Activated naive CD8-positive, alpha-beta T cell treated with anti-CD3 and anti-CD28 coated beads, Interleukin-2, amount 50 U/mL, for 16 hours (primary cell): ENCODE results near the gene ALCAM.

Source experiments
- DNase-seq: peaks from one replicate; pipeline ENCODE4 v3.0.0-alpha.2; 2020; ENCODE audit warnings: low read depth, low spot score

Gene ALCAM

GRCh38 chr3:105427332-105427731 is 60.6 kb downstream of the ALCAM start:
- DNase-seq: no peak

- no peak for DNase-seq
Observed at GRCh38 chr3:105429034-105429762, 62.5 kb downstream of the ALCAM start.

- DNase-seq: no peak
Observed at GRCh38 chr3:105430455-105430854, 63.7 kb downstream of the ALCAM start.

- DNase-seq: no peak
Observed at GRCh38 chr3:105431200-105431599, 64.5 kb downstream of the ALCAM start.

GRCh38 chr3:105435277-105435676 is 68.6 kb downstream of the ALCAM start:
- no peak for DNase-seq

GRCh38 chr3:105436687-105437086 is 70.0 kb downstream of the ALCAM start:
- DNase-seq: no peak

- no peak for DNase-seq
Observed at GRCh38 chr3:105440113-105440512, 73.4 kb downstream of the ALCAM start.

- no peak for DNase-seq
Observed at GRCh38 chr3:105444725-105445124, 78.0 kb downstream of the ALCAM start.

- no peak for DNase-seq
Observed at GRCh38 chr3:105448338-105448982, 81.8 kb downstream of the ALCAM start.

- no peak for DNase-seq
Observed at GRCh38 chr3:105449414-105449813, 82.7 kb downstream of the ALCAM start.

- no peak for DNase-seq
Observed at GRCh38 chr3:105456017-105456416, 89.3 kb downstream of the ALCAM start.

- no peak for DNase-seq
Observed at GRCh38 chr3:105458518-105459215, 92.0 kb downstream of the ALCAM start.

- DNase-seq: no peak
Observed at GRCh38 chr3:105459566-105460290, 93.0 kb downstream of the ALCAM start.

GRCh38 chr3:105463620-105464019 is 96.9 kb downstream of the ALCAM start:
- DNase-seq: no peak

- no peak for DNase-seq
Observed at GRCh38 chr3:105465251-105465853, 98.6 kb downstream of the ALCAM start.

- DNase-seq: no peak
Observed at GRCh38 chr3:105466072-105466471, 99.4 kb downstream of the ALCAM start.

- DNase-seq: no peak
Observed at GRCh38 chr3:105466495-105467404, 100.0 kb downstream of the ALCAM start.

- DNase-seq: no peak
Observed at GRCh38 chr3:105470851-105471250, 104.1 kb downstream of the ALCAM start.

- DNase-seq: no peak
Observed at GRCh38 chr3:105473521-105474223, 107.0 kb downstream of the ALCAM start.

GRCh38 chr3:105480768-105481167 is 114.1 kb downstream of the ALCAM start:
- no peak for DNase-seq
